HUES64 (cell line): ENCODE results near the gene NHSL2.
A peak's percentile ranks its signal among the peaks of the same experiment; 100 is the strongest.

Source experiments
- H3K27ac ChIP-seq: 2 replicates; pipeline ENCODE4 v1.7.0; 2013; ENCODE audit warnings: low read depth, low read length, inconsistent platforms
- H3K27me3 ChIP-seq: 2 replicates; pipeline ENCODE4 v1.6.1; 2013; ENCODE audit warnings: mild to moderate bottlenecking, low read length; ENCODE audit not compliant: insufficient read depth
- H3K36me3 ChIP-seq: 2 replicates; pipeline ENCODE4 v1.6.1; 2013; ENCODE audit warnings: mild to moderate bottlenecking, low read length; ENCODE audit not compliant: insufficient read depth
- H3K4me1 ChIP-seq: 2 replicates; pipeline ENCODE4 v1.6.1; 2013; ENCODE audit warnings: mild to moderate bottlenecking, low read length, moderate library complexity; ENCODE audit not compliant: insufficient read depth
- H3K4me3 ChIP-seq: 2 replicates; pipeline ENCODE4 v1.5.1; 2013; ENCODE audit warnings: mild to moderate bottlenecking, low read length, moderate library complexity
- H3K9ac ChIP-seq: 2 replicates; pipeline ENCODE4 v1.6.1; 2013; ENCODE audit warnings: mild to moderate bottlenecking, low read depth, low read length
- H3K9me3 ChIP-seq: 2 replicates; pipeline ENCODE4 v1.6.1; 2013; ENCODE audit warnings: low read depth, low read length; ENCODE audit not compliant: insufficient read depth
- WGBS: fragments of 150-250, 120-280 bp; methylation state at CpG from one replicate; pipeline ENCODE4 v1.1.7; 2013; ENCODE audit warnings: missing lambda C conversion rate; 5-methylcytosine and 5-hydroxymethylcytosine counted together

NHSL2 gene

GRCh38 chrX:71908387-71908786 is 2.3 kb upstream of the NHSL2 start:
- Histone ChIP-seq H3K9ac (no peak overlapping the region), H3K27me3 (no peaks in the 10 kb centered on the region), H3K4me1 (no peaks in the 10 kb centered on the region), H3K36me3 (no peaks in the 10 kb centered on the region), H3K27ac (no peak overlapping the region), H3K4me3 (no peak overlapping the region), H3K9me3 (0 out of 2 replicates have a peak, but pooled peaks cover 4% of the 10 kb centered on the region)
- 85% methylated on average over 2 of the region's 3 CpGs for WGBS

- H3K4me1 ChIP-seq, result no peaks in the 10 kb centered on the region
- no peaks in the 10 kb centered on the region for H3K9me3 ChIP-seq
- peak overlapping the region; percentile 79 for H3K4me3 ChIP-seq
- peak overlapping the region; percentile 52; the same call in 1 of the 2 replicates for H3K9ac ChIP-seq
- peak overlapping the region; percentile 50; the same call in 1 of the 2 replicates for H3K27ac ChIP-seq
- H3K27me3 ChIP-seq, result no peaks in the 10 kb centered on the region
- 8% methylated on average over 7 of the region's 8 CpGs for WGBS
- H3K36me3 ChIP-seq, result no peaks in the 10 kb centered on the region
These were observed 689 bp upstream of the NHSL2 start for GRCh38 chrX:71909956-71910355.

- peaks cover under 1% of the 10 kb centered on the region; the same call in 1 of the 2 replicates for H3K4me1 ChIP-seq
These were observed 513 bp downstream of the NHSL2 start for GRCh38 chrX:71910986-71911730.

GRCh38 chrX:71911731-71912050 is 1.0 kb downstream of the NHSL2 start:
- Histone ChIP-seq H3K36me3 (no peaks in the 10 kb centered on the region; the same call in 1 of the 2 replicates), H3K4me3 (peak overlapping the region; percentile 79), H3K9ac (peak overlapping the region; percentile 81), H3K27me3 (no peaks in the 10 kb centered on the region), H3K9me3 (no peaks in the 10 kb centered on the region), H3K27ac (peak overlapping the region; percentile 71; the same call in 1 of the 2 replicates), H3K4me1 (peaks cover 6% of the 10 kb centered on the region)
- 2% methylated on average over 26 of the region's 29 CpGs for WGBS

More at GRCh38 chrX:71910986-71911730, 513 bp downstream of the NHSL2 start:
- Histone ChIP-seq H3K36me3 (no peaks in the 10 kb centered on the region), H3K27me3 (no peaks in the 10 kb centered on the region), H3K9me3 (no peaks in the 10 kb centered on the region), H3K9ac (peak overlapping the region; percentile 84), H3K27ac (peak overlapping the region; percentile 77; the same call in 1 of the 2 replicates), H3K4me3 (peak overlapping the region; percentile 79)
- under 1% methylated on average over 85 of the region's 85 CpGs for WGBS

GRCh38 chrX:71912156-71912555 is 1.5 kb downstream of the NHSL2 start:
- Histone ChIP-seq H3K27ac (no peak overlapping the region; the same call in 1 of the 2 replicates), H3K4me3 (peak overlapping the region; percentile 79), H3K36me3 (no peaks in the 10 kb centered on the region; the same call in 1 of the 2 replicates), H3K9me3 (no peaks in the 10 kb centered on the region), H3K27me3 (no peaks in the 10 kb centered on the region), H3K9ac (peak overlapping the region; percentile 81), H3K4me1 (peaks cover 9% of the 10 kb centered on the region)
- 6% methylated on average over 7 of the region's 7 CpGs for WGBS

- no peak overlapping the region for H3K27ac ChIP-seq
- no peak overlapping the region for H3K9ac ChIP-seq
- H3K36me3 ChIP-seq, result no peaks in the 10 kb centered on the region; the same call in 1 of the 2 replicates
- no peak overlapping the region for H3K4me3 ChIP-seq
- H3K4me1 ChIP-seq, result peaks cover 20% of the 10 kb centered on the region
- no peaks in the 10 kb centered on the region for H3K27me3 ChIP-seq
- WGBS, result 85% methylated on average over 5 of the region's 6 CpGs
- H3K9me3 ChIP-seq, result no peaks in the 10 kb centered on the region
These were observed 2.7 kb downstream of the NHSL2 start for GRCh38 chrX:71913156-71913950.

- Histone ChIP-seq H3K27me3 (no peaks in the 10 kb centered on the region), H3K9me3 (no peaks in the 10 kb centered on the region), H3K4me3 (peak overlapping the region; percentile 28; the same call in 1 of the 2 replicates), H3K36me3 (no peaks in the 10 kb centered on the region; the same call in 1 of the 2 replicates), H3K27ac (peak overlapping the region; percentile 89), H3K9ac (peak overlapping the region; percentile 52; the same call in 1 of the 2 replicates), H3K4me1 (peaks cover 34% of the 10 kb centered on the region)
- 33% methylated on average over 6 of the region's 9 CpGs for WGBS
These were observed 7.1 kb downstream of the NHSL2 start for GRCh38 chrX:71917621-71918343.

- no peak overlapping the region for H3K9ac ChIP-seq
- H3K27me3 ChIP-seq, result no peaks in the 10 kb centered on the region
- H3K4me3 ChIP-seq, result no peak overlapping the region
- H3K9me3 ChIP-seq, result no peaks in the 10 kb centered on the region
- 52% methylated on average over 5 of the region's 5 CpGs for WGBS
- no peak overlapping the region for H3K27ac ChIP-seq
- H3K4me1 ChIP-seq, result peaks cover 38% of the 10 kb centered on the region
- no peaks in the 10 kb centered on the region; the same call in 1 of the 2 replicates for H3K36me3 ChIP-seq
These were observed 8.8 kb downstream of the NHSL2 start for GRCh38 chrX:71919431-71919830.

- H3K27ac ChIP-seq, result 0 out of 2 replicates have a peak overlapping the region, but pooled peaks have one; percentile 37
- WGBS, result 92% methylated on average over 4 of the region's 4 CpGs
- H3K9me3 ChIP-seq, result no peaks in the 10 kb centered on the region
- H3K4me3 ChIP-seq, result no peak overlapping the region
- H3K27me3 ChIP-seq, result no peaks in the 10 kb centered on the region
- H3K36me3 ChIP-seq, result no peaks in the 10 kb centered on the region; the same call in 1 of the 2 replicates
- H3K9ac ChIP-seq, result no peak overlapping the region
- H3K4me1 ChIP-seq, result peaks cover 40% of the 10 kb centered on the region
These were observed 9.2 kb downstream of the NHSL2 start for GRCh38 chrX:71919886-71920285.

- no CpG with 5 or more reads among the region's 1 CpG for whole genome bisulfite sequencing
- Histone ChIP-seq H3K4me3 (no peak overlapping the region), H3K4me1 (peaks cover 33% of the 10 kb centered on the region)
These were observed 12.0 kb downstream of the NHSL2 start for GRCh38 chrX:71922686-71923085.

More at GRCh38 chrX:71922686-71923085, 12.0 kb downstream of the NHSL2 start:
- no peak overlapping the region for H3K9ac ChIP-seq
- no peaks in the 10 kb centered on the region for H3K9me3 ChIP-seq
- H3K27ac ChIP-seq, result no peak overlapping the region
- no peaks in the 10 kb centered on the region for H3K27me3 ChIP-seq
- H3K36me3 ChIP-seq, result no peaks in the 10 kb centered on the region
